DMS114 treated with DMSO at 0.1 percent for 48 hours (cell line): ENCODE results near the gene LIMK2.

ENCODE experiments used
- DNase-seq: peaks from one replicate; lab custom pipeline; 2025; ENCODE audit not compliant: unreplicated experiment; lab: John Stamatoyannopoulos, UW

The LIMK2 gene

DNA sequence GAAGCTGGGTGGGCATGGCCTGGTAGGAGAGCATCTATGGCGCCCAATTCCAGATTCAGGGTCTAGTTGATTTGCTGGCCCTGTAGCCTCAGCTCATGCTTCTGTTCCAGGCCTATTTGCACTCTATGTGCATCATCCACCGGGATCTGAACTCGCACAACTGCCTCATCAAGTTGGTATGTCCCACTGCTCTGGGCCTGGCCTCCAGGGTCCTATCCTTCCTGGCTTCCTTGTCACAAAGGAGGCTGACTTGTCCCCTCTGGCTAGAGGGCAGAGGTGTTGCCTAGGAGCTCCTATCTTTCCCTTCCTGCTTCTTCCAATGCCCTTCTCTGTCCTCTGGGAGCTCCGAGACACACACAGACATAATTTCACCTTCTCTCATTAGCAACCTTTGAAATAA, 58.9 kb downstream of the LIMK2 start:
- DNase-seq, result no peak

DNA sequence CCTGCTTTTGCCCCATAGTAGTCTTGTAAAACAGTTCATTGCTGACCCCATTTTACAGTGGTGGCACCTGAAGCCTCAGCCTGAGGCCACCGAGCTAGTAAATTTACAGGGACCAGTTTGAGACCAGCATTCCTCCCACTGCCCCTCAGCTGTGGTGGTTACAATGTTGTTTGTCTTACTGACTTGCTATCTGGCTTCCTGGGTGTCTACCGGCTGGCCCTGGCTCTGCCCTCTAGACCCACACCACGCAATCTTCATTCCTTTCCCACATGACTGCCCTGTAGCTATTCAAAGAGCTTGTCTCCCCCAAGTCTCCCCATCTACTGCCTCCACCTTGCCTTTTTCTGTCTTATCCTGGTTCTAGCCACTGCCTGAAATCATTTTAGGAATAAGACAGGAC, 59.4 kb downstream of the LIMK2 start:
- no peak for DNase-seq

DNA sequence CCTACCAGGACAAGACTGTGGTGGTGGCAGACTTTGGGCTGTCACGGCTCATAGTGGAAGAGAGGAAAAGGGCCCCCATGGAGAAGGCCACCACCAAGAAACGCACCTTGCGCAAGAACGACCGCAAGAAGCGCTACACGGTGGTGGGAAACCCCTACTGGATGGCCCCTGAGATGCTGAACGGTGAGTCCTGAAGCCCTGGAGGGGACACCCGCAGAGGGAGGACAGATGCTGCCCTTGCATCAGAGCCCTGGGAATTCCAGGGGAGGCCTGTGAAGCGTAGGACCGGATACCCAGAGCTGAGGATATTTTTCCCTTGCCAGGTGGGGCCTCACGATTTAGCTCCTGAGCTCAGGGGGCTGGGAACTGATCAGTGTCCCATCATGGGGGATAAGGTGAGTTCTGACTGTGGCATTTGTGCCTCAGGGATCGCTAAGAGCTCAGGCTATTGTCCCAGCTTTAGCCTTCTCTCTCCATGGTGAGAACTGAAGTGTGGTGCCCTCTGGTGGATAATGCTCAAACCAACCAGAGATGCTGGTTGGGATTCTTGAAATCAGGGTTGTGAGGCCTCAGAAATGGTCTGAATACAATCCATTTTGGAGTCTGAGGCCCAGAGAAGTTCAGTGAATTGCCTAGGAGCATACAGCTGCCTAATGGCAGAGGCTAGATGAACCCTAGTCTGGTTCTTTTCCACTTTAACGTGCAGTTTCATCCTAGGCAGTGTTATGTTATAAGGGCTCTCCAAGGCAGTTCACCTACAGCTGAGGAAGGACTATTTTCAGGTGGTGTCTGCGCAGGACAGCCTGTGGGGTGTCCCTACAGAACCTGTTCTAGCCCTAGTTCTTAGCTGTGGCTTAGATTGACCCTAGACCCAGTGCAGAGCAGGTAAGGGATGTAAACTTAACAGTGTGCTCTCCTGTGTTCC, 60.7 kb downstream of the LIMK2 start:
- DNase-seq, result peak; percentile 46

DNA sequence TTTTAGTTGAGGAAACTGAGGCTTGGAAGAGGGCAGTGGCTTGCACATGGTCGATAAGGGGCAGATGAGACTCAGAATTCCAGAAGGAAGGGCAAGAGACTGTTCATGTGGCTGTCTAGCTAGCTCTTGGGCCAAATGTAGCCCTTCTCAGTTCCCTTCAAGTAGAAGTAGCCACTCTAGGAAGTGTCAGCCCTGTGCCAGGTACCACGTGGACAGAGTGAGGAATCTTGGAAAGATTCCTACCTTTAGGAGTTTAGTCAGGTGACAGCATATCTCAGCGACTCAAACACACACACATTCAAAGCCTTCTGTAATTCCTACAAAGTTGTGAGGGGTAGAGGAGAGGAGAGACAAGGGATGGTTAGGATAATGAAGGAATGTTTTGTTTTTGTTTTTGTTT, 61.9 kb downstream of the LIMK2 start:
- no peak for DNase-seq

DNA sequence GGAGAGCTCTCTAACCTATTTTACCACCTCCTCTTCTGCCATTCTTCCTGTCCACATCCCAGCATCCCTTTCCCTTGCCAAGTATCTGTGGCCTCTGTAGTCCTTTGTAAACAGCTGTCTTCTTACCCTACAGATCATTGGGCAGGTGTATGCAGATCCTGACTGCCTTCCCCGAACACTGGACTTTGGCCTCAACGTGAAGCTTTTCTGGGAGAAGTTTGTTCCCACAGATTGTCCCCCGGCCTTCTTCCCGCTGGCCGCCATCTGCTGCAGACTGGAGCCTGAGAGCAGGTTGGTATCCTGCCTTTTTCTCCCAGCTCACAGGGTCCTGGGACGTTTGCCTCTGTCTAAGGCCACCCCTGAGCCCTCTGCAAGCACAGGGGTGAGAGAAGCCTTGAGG, 62.9 kb downstream of the LIMK2 start:
- DNase-seq, result no peak

DNA sequence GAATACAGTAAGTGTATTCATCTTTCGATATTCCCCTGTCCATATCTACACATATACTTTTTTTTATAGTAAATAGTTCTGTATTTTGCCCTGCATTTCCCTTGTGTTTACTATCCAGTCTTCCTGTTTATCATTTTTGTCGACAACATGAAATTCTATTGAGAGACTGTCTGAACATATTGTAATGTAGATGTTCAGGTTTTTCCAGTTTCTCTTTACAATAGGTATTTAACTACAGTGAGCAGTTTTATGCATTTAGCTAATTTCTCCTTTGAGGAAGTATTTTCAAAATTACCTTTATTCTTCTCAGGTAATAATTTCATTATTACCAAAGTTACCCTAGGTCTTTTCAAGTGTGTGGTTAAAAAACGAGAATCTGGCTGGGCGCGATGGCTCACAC, 63.5 kb downstream of the LIMK2 start:
- no peak for DNase-seq

DNA sequence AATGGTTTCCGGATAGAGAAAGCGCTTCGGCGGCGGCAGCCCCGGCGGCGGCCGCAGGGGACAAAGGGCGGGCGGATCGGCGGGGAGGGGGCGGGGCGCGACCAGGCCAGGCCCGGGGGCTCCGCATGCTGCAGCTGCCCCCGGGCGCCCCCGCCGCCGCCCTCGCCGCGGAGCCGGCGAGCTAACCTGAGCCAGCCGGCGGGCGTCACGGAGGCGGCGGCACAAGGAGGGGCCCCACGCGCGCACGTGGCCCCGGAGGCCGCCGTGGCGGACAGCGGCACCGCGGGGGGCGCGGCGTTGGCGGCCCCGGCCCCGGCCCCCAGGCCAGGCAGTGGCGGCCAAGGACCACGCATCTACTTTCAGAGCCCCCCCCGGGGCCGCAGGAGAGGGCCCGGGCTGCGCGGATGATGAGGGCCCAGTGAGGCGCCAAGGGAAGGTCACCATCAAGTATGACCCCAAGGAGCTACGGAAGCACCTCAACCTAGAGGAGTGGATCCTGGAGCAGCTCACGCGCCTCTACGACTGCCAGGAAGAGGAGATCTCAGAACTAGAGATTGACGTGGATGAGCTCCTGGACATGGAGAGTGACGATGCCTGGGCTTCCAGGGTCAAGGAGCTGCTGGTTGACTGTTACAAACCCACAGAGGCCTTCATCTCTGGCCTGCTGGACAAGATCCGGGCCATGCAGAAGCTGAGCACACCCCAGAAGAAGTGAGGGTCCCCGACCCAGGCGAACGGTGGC, 64.5 kb downstream of the LIMK2 start:
- DNase-seq, result no peak

DNA sequence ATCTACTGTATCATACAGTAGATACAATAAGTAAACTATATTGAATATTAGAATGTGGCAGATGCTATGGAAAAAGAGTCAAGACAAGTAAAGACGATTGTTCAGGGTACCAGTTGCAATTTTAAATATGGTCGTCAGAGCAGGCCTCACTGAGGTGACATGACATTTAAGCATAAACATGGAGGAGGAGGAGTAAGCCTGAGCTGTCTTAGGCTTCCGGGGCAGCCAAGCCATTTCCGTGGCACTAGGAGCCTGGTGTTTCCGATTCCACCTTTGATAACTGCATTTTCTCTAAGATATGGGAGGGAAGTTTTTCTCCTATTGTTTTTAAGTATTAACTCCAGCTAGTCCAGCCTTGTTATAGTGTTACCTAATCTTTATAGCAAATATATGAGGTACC, 65.6 kb downstream of the LIMK2 start:
- DNase-seq, result no peak

DNA sequence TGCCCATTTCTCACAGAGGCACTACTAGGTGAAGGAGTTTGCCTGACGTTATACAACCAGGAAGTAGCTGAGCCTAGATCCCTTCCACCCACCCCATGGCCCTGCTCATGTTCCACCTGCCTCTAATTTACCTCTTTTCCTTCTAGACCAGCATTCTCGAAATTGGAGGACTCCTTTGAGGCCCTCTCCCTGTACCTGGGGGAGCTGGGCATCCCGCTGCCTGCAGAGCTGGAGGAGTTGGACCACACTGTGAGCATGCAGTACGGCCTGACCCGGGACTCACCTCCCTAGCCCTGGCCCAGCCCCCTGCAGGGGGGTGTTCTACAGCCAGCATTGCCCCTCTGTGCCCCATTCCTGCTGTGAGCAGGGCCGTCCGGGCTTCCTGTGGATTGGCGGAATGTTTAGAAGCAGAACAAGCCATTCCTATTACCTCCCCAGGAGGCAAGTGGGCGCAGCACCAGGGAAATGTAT, 66.1 kb downstream of the LIMK2 start:
- DNase-seq, result no peak

DNA sequence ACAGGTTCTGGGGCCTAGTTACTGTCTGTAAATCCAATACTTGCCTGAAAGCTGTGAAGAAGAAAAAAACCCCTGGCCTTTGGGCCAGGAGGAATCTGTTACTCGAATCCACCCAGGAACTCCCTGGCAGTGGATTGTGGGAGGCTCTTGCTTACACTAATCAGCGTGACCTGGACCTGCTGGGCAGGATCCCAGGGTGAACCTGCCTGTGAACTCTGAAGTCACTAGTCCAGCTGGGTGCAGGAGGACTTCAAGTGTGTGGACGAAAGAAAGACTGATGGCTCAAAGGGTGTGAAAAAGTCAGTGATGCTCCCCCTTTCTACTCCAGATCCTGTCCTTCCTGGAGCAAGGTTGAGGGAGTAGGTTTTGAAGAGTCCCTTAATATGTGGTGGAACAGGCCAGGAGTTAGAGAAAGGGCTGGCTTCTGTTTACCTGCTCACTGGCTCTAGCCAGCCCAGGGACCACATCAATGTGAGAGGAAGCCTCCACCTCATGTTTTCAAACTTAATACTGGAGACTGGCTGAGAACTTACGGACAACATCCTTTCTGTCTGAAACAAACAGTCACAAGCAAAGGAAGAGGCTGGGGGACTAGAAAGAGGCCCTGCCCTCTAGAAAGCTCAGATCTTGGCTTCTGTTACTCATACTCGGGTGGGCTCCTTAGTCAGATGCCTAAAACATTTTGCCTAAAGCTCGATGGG, 66.7 kb downstream of the LIMK2 start:
- DNase-seq, result no peak

DNA sequence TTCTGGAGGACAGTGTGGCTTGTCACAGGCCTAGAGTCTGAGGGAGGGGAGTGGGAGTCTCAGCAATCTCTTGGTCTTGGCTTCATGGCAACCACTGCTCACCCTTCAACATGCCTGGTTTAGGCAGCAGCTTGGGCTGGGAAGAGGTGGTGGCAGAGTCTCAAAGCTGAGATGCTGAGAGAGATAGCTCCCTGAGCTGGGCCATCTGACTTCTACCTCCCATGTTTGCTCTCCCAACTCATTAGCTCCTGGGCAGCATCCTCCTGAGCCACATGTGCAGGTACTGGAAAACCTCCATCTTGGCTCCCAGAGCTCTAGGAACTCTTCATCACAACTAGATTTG, 67.2 kb downstream of the LIMK2 start:
- DNase-seq, result no peak

DNA sequence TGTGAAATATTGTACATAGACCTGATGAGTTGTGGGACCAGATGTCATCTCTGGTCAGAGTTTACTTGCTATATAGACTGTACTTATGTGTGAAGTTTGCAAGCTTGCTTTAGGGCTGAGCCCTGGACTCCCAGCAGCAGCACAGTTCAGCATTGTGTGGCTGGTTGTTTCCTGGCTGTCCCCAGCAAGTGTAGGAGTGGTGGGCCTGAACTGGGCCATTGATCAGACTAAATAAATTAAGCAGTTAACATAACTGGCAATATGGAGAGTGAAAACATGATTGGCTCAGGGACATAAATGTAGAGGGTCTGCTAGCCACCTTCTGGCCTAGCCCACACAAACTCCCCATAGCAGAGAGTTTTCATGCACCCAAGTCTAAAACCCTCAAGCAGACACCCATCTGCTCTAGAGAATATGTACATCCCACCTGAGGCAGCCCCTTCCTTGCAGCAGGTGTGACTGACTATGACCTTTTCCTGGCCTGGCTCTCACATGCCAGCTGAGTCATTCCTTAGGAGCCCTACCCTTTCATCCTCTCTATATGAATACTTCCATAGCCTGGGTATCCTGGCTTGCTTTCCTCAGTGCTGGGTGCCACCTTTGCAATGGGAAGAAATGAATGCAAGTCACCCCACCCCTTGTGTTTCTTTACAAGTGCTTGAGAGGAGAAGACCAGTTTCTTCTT, 67.9 kb downstream of the LIMK2 start:
- no peak for DNase-seq

DNA sequence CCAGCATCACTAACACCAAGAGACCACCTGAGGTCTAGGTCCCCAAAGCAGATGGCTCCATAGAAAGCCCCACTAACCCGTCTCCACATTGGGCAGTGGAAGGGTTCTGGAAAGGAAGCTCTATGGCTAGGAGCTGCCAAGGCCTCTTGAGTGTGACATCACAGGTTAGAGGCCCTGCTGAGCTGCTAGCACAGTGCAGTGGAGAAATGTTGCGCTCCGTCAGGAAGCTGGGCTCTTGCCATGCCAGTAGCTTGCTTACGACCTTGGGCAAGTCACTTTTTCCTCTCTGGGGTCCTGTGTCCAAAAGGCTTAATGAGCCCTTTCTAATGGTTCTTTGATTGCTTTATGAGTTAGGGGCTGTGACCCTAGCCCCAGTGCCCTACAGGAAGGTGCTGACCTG, 69.6 kb downstream of the LIMK2 start:
- DNase-seq, result no peak

DNA sequence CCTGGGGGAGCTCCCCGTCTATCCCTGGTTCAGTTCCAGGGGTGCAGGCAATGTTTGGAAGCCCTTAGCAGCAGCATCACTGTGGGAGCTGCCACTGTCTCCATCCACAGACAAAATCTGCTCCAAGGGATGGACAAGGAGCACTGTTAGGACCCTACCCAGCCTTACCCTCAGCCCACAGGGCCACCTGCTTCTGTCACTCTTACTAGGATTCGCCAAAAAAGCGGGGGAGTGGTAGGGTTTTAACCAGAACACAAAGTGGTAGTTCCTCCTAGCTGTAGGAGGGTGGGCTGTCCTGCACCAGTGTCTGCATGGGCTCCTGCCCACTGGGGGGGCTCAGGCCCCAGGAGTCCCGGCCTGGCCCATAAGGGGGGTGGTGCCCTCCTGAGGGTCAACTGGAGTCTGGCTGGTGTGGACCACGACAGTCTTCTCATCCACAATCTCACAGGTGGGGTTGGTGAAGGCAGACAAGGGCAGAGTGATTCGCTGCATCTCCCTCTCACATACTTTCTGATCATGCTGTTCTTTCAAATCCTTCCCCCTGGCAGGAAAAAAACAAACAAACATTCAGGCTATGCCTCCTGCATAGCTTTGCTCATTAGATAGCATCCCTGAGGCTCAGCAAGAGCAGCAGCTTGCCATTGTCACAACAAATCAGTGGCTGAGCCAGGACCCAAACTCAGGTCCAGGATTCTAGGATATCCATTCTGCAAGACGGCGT, 70.8 kb downstream of the LIMK2 start:
- no peak for DNase-seq

DNA sequence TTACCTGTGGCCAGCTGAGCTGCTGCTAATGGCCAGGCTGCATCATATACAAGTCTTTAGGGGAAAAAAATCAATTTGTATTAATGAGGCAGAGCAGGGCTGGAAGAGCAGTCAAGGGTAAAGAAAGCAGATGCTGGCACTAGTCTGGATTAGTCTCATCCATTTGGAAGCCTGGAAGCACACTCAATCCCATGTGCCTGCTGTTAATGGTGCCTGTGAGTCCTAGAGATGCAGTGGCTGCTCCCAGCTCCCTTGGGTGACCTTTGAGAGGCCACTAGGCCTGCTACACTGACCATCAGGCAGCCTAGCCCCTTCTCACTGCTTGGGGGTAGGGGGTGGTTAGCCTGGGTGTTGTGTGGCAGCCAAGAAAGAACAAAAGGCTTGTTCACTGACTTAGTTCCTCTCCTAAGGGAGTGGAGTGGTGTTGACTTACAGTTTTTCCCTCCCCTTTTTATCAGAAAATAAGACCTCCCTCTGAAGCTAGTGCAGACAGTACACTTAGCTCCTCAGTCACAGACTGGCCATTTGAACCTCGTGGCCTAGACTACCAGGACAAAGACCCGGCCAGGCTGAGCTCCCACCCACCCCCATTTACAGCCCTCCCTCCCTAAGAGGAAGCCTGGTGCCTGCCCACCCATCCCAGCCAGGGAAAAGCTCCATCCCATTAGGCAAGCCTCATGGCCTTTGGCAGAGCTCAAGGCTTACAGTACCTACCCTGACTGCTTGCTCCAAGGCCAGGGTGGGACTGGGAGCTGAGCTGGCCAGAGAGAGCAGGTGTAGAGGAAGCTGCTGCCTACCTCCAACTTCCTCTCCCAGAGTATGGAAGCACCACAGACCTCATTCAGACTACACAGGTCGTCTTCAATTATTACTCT, 72.4 kb downstream of the LIMK2 start:
- no peak for DNase-seq

DNA sequence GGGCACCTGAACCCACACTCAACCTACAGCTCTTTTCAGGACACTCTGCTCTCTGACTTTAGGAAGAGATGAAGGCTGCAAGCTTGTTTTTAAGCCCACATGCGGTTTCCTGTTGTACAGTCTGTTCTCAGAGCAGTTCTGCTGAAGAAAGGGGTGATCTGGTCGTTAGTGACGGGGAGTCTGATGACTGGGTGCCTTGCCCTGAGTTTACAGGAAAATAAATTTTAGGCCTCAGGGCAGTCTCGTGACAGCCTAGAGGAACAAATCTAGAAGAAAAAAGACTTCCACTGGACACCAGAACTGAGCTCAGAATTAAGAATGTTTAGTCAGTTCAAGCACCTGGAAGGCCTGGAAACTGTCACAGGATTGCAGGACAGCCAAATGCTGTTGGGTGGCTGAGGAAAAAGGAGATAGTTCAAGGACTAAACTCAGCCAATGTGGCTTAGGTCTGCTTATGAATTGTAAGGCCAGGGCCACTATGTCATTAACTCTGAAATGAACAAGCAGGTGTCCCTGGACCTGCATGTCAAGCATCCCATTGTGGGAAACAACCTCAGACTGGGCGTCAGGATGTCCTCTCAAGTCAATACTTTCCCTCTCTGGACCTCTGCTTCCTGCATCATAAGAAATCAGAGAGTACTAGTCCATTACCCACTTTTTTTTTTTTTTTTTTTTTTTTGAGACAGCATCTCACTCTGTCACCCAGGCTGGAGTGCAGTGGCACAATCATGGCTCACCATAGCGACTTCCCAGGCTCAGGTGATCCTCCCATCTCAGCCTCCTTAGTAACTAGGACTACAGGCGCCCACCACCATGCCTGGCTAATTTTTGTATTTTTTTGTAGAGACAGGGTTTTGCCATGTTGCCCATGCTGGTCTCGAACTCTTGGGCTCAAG, 74.5 kb downstream of the LIMK2 start:
- no peak for DNase-seq

DNA sequence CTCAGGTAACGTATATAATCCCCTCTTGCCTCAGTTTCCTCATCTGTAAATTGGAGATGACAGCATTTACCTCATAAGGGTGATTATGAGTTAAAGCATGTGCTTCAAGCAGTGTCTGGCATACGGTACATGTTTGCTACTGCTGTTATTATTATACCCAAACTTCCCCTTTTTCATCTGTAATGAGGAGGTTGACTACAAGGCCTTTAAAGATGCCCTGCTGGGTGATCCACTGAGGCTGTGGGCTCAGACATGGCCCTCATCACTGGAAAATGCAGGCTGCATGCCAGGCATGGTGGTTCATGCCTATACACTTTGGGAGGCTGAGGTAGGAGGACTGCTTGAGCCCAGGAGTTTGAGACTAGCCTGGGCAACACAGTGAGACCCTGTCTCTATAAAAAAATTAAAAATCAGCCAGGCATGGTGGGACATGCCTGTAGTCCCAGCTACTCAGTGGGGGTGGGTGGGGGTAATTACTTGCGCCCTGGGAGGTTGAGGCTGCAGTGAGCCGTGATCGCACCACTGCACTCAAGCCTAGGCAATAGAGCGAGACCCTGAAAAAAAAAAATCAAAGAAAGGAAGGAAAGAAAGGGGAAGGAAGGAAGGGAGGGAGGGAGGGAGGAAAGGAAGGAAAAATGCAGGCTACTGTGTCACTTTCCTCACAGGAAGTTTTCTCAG, 75.9 kb downstream of the LIMK2 start:
- no peak for DNase-seq
